H9 (cell line): ENCODE measurements around the gene SELENOV. TPM values are rescaled to one million over a fixed set of nuclear protein-coding genes. Genes with fewer than 3 reads are reported as not detected.
A peak's percentile ranks its signal among the peaks of the same experiment; 100 is the strongest.

Source experiments
- DNase-seq: peaks from one replicate; pipeline ENCODE4 v3.0.0-alpha.2; 2017
- H2AFZ ChIP-seq: one replicate; pipeline ENCODE4 v1.6.1; 2013; ENCODE audit warnings: mild to moderate bottlenecking, low read length, control low read depth, moderate library complexity
- H2AK5ac ChIP-seq: 2 replicates; pipeline ENCODE4 v1.6.1; 2013; ENCODE audit warnings: low read length, control low read depth, mixed read lengths; ENCODE audit not compliant: insufficient read length
- H2BK120ac ChIP-seq: one replicate; pipeline ENCODE4 v1.6.1; 2013; ENCODE audit warnings: low read depth, mild to moderate bottlenecking, low read length, control low read depth, inconsistent platforms; ENCODE audit not compliant: poor library complexity, severe bottlenecking
- H2BK12ac ChIP-seq: 2 replicates; pipeline ENCODE4 v1.6.1; 2013; ENCODE audit warnings: low read length, control low read depth, mixed read lengths, low read depth; ENCODE audit not compliant: insufficient read length
- H2BK15ac ChIP-seq: 2 replicates; pipeline ENCODE4 v1.6.1; 2013; ENCODE audit warnings: low read depth, low read length, control low read depth
- H2BK20ac ChIP-seq: one replicate; pipeline ENCODE4 v1.6.1; 2013; ENCODE audit warnings: low read depth, mild to moderate bottlenecking, low read length, control low read depth, inconsistent platforms; ENCODE audit not compliant: poor library complexity, severe bottlenecking
- H2BK5ac ChIP-seq: 2 replicates; pipeline ENCODE4 v1.6.1; 2013; ENCODE audit warnings: low read length, control low read depth, mixed read lengths; ENCODE audit not compliant: insufficient read length
- H3K14ac ChIP-seq: 2 replicates; pipeline ENCODE4 v1.6.1; 2013; ENCODE audit warnings: low read length, control low read depth; ENCODE audit not compliant: insufficient read depth
- H3K18ac ChIP-seq: 2 replicates; pipeline ENCODE4 v1.6.1; 2013; ENCODE audit warnings: low read depth, mild to moderate bottlenecking, mixed read lengths, low read length, control low read depth; ENCODE audit not compliant: insufficient read length
- H3K23ac ChIP-seq: 2 replicates; pipeline ENCODE4 v1.6.1; 2013; ENCODE audit warnings: low read length, control low read depth, mixed read lengths, low read depth; ENCODE audit not compliant: insufficient read length
- H3K23me2 ChIP-seq: 2 replicates; pipeline ENCODE4 v1.6.1; 2013; ENCODE audit warnings: low read depth, mild to moderate bottlenecking, mixed read lengths, low read length, control low read depth; ENCODE audit not compliant: insufficient read length, poor library complexity, severe bottlenecking
- H3K27ac ChIP-seq: 2 replicates; pipeline ENCODE4 v1.5.1; 2013; ENCODE audit warnings: low read length, control low read depth, mixed read lengths, low read depth; ENCODE audit not compliant: insufficient read length
- H3K27me3 ChIP-seq: 2 replicates; pipeline ENCODE4 v1.6.1; 2013; ENCODE audit warnings: low read length, control low read depth, inconsistent platforms; ENCODE audit not compliant: insufficient read depth
- H3K4ac ChIP-seq: 2 replicates; pipeline ENCODE4 v1.6.1; 2013; ENCODE audit warnings: low read depth, mild to moderate bottlenecking, control low read depth, inconsistent platforms, low read length, moderate library complexity
- H3K4me1 ChIP-seq: 2 replicates; pipeline ENCODE4 v1.6.1; 2013; ENCODE audit warnings: low read length, control low read depth, inconsistent platforms; ENCODE audit not compliant: insufficient read depth
- H3K4me2 ChIP-seq: 2 replicates; pipeline ENCODE4 v1.6.1; 2013; ENCODE audit warnings: low read length, control low read depth, mixed read lengths; ENCODE audit not compliant: insufficient read length, insufficient read depth
- H3K56ac ChIP-seq: 2 replicates; pipeline ENCODE4 v1.6.1; 2013; ENCODE audit warnings: low read depth, mild to moderate bottlenecking, mixed read lengths, low read length, control low read depth; ENCODE audit not compliant: insufficient read length
- H3K79me1 ChIP-seq: 2 replicates; pipeline ENCODE4 v1.6.1; 2013; ENCODE audit warnings: low read depth, mild to moderate bottlenecking, moderate library complexity, low read length, control low read depth, inconsistent platforms; ENCODE audit not compliant: insufficient read depth, poor library complexity, severe bottlenecking
- H3K79me2 ChIP-seq: 2 replicates; pipeline ENCODE4 v1.6.1; 2013; ENCODE audit warnings: low read length, control low read depth, inconsistent platforms; ENCODE audit not compliant: insufficient read depth
- H3K9ac ChIP-seq: 2 replicates; pipeline ENCODE4 v1.6.1; 2013; ENCODE audit warnings: low read length, control low read depth, mixed read lengths; ENCODE audit not compliant: insufficient read length; ENCODE audit errors: extremely low read depth
- H3K9me3 ChIP-seq: one replicate; pipeline ENCODE4 v1.6.1; 2013; ENCODE audit warnings: low read depth, low read length, inconsistent platforms; ENCODE audit not compliant: control insufficient read depth
- H3T11ph ChIP-seq: one replicate; pipeline ENCODE4 v1.6.1; 2013; ENCODE audit warnings: mild to moderate bottlenecking, low read length, control low read depth, inconsistent platforms
- H4K20me1 ChIP-seq: one replicate; pipeline ENCODE4 v1.6.1; 2013; ENCODE audit not compliant: control insufficient read depth, insufficient read length, insufficient read depth
- H4K5ac ChIP-seq: 2 replicates; pipeline ENCODE4 v1.6.1; 2013; ENCODE audit warnings: low read depth, mild to moderate bottlenecking, mixed read lengths, low read length, control low read depth; ENCODE audit not compliant: insufficient read length
- H4K8ac ChIP-seq: replicated peaks from 2 replicates; pipeline ENCODE4 v1.6.1; 2013; ENCODE audit warnings: low read length, control low read depth, mixed read lengths, low read depth; ENCODE audit not compliant: insufficient read length
- H4K91ac ChIP-seq: 2 replicates; pipeline ENCODE4 v1.6.1; 2013; ENCODE audit warnings: low read depth, mild to moderate bottlenecking, moderate library complexity, mixed read lengths, low read length, control low read depth; ENCODE audit not compliant: insufficient read length
- H3K27ac Mint-ChIP-seq, 3 experiments: 2 replicates in 2 of 3; 3 replicates in 1 of 3; pipeline ENCODE4 v1.8.0; 2020 to 2021; ENCODE audit warnings: mixed read lengths in 3 of 3, mild to moderate bottlenecking in 1 of 3, moderate library complexity in 1 of 3
- H3K27me3 Mint-ChIP-seq: 2 replicates; pipeline ENCODE4 v1.8.0; 2021; ENCODE audit warnings: low read depth, mild to moderate bottlenecking, moderate library complexity, mixed read lengths
- H3K36me3 Mint-ChIP-seq, 3 experiments: 2 replicates in 2 of 3; 3 replicates in 1 of 3; pipeline ENCODE4 v1.8.0; 2020 to 2021; ENCODE audit warnings: low read depth in 3 of 3, mixed read lengths in 3 of 3; ENCODE audit not compliant: insufficient read depth in 1 of 3
- H3K4me1 Mint-ChIP-seq, 2 experiments: 2 replicates each; pipeline ENCODE4 v1.8.0; 2020; ENCODE audit warnings: mixed read lengths in 2 of 2
- H3K4me3 Mint-ChIP-seq, 2 experiments: 2 replicates in 1 of 2; 3 replicates in 1 of 2; pipeline ENCODE4 v1.8.0; 2020 to 2021; ENCODE audit warnings: mild to moderate bottlenecking in 2 of 2, mixed read lengths in 2 of 2, moderate library complexity in 1 of 2
- H3K9me3 Mint-ChIP-seq, 2 experiments: 2 replicates in 1 of 2; 3 replicates in 1 of 2; pipeline ENCODE4 v1.8.0; 2020; ENCODE audit warnings: mild to moderate bottlenecking in 2 of 2, mixed read lengths in 2 of 2, moderate library complexity in 1 of 2
- WGBS: extraction: QIAGEN DNeasy Blood & Tissue Kit; methylation state at CpG from one replicate; pipeline ENCODE4 v1.1.7; 2013; ENCODE audit warnings: missing lambda C conversion rate, low lambda C conversion rate, mixed read lengths; ENCODE audit not compliant: insufficient read length; ENCODE audit errors: extremely low coverage; 5-methylcytosine and 5-hydroxymethylcytosine counted together
- total RNA-seq: library from RNA; stranded (reverse); gene quantifications from 2 replicates; pipeline ENCODE4 v1.2.1, GENCODE V29; 2021
- TF ChIP-seq, protein P1 (sequence below): fragments of 200-600 bp; sonication (generic); conservative IDR thresholded peaks from 3 replicates; pipeline ENCODE4 v1.8.0; 2021; ENCODE audit warnings: antibody characterized with exemption, mild to moderate bottlenecking

SELENOV gene
- total RNA-seq, 1 experiment from 2014 or later = 6.9 TPM

DNA sequence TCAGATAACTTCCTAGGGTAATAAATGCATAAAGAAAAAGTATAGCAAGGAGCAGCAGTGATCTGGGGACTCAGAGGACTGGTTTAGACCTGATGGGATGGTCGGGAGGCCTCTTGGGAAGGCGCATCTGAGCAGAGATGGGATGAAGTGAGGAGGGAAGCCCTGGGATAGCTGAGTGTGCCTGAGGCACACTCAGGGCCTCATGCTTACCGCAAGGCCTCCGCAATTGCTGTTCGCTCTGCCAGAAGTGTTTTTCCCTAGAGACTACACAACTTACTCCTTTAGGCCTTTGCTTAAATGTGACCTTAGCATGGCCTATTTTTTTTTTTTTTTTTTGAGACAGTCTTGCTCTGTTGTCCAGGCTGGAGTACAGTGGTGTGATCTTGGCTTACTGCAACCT is 20.3 kb upstream of the SELENOV start:
- no peak overlapping the region for H2AK5ac ChIP-seq
- peaks cover 33% of the 10 kb centered on the region for H3K27me3 Mint-ChIP-seq

More for the DNA sequence above, 20.3 kb upstream of the SELENOV start:
- Histone ChIP-seq H3T11ph (no peak overlapping the region), H3K23ac (no peak overlapping the region), H4K5ac (no peak overlapping the region), H3K14ac (no peak overlapping the region), H4K91ac (no peak overlapping the region), H3K18ac (no peak overlapping the region), H4K8ac (no peak overlapping the region), H2BK15ac (no peak overlapping the region), H3K4me2 (no peak overlapping the region), H3K27ac (no peak overlapping the region), H3K9ac (no peak overlapping the region), H2BK5ac (no peak overlapping the region), H3K79me1 (no peaks in the 10 kb centered on the region), H3K4me1 (no peaks in the 10 kb centered on the region), H3K27me3 (peaks cover 6% of the 10 kb centered on the region; the same call in 1 of the 2 replicates), H3K9me3 (no peaks in the 10 kb centered on the region), H2BK12ac (no peak overlapping the region), H3K79me2 (no peaks in the 10 kb centered on the region), H2AFZ (no peak overlapping the region), H3K4ac (no peak overlapping the region), H4K20me1 (no peaks in the 10 kb centered on the region), H3K23me2 (peaks cover 10% of the 10 kb centered on the region), H2BK20ac (no peak overlapping the region), H3K56ac (no peak overlapping the region), H2BK120ac (no peak overlapping the region)
- Mint-ChIP-seq H3K9me3 (peaks cover 0 to 2% of the 10 kb centered on the region in 2 experiments; a peak in 3 of 5 replicates), H3K4me3 (no peak overlapping the region), H3K36me3 (peaks cover 9 to 20% (median 9%) of the 10 kb centered on the region in 3 experiments), H3K27ac (peak overlapping the region; percentile 1 to 49 (median 20); a peak in 2 of 7 replicates), H3K4me1 (peaks cover 12 to 21% of the 10 kb centered on the region in 2 experiments)
- no peak for DNase-seq
- TF ChIP-seq, protein P1, sequence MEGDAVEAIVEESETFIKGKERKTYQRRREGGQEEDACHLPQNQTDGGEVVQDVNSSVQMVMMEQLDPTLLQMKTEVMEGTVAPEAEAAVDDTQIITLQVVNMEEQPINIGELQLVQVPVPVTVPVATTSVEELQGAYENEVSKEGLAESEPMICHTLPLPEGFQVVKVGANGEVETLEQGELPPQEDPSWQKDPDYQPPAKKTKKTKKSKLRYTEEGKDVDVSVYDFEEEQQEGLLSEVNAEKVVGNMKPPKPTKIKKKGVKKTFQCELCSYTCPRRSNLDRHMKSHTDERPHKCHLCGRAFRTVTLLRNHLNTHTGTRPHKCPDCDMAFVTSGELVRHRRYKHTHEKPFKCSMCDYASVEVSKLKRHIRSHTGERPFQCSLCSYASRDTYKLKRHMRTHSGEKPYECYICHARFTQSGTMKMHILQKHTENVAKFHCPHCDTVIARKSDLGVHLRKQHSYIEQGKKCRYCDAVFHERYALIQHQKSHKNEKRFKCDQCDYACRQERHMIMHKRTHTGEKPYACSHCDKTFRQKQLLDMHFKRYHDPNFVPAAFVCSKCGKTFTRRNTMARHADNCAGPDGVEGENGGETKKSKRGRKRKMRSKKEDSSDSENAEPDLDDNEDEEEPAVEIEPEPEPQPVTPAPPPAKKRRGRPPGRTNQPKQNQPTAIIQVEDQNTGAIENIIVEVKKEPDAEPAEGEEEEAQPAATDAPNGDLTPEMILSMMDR = no peak
- no CpG with 5 or more reads among the region's 5 CpGs for WGBS
